ENCODE data around the gene KAZN.

DNA sequence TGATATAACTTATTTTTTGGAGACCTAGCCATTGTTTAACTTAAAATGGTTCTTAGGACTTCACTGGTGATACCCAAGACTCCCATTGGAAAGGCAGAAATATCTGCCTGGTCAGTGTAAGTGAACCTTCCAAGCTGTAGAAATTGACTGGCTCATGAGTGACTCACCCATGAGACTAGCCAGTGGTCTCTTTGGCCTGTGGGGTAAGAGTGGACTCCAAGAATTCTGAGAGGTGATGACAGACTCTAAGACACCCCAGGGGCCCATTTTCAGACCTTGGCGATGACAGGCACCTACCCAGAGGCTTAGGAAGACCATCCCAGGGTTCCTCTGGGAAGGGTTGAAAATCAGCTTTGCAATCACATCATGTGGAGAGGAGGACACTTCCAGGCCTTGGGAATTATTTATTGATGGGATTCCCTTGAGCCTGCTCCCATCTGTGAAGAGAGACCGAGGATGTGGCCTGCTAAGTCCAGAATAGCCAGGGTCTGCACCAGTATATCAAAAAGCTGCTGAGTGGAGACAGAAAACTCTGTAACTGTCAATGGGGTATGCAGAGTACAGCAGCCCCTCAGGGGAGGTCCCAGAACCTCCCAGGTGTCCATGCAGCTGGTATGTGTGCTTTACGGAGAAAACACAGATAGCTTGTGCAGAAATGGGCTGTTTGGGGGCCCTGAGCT lies 78.9 kb downstream of the KAZN start:
- TF ChIP-seq ZFP30 (CRISPR knock-in tag; IDR thresholded peaks at IDR 0.05) (no peak), BACH2 (CRISPR knock-in tag; IDR thresholded peaks at IDR 0.05; ENCODE audit: borderline replicate concordance) (no peak), ZNF8 (CRISPR knock-in tag; IDR thresholded peaks at IDR 0.05) (no peak), TOX (CRISPR knock-in tag; IDR thresholded peaks at IDR 0.05; ENCODE audit: borderline replicate concordance) (no peak), TCF4 (CRISPR knock-in tag; IDR thresholded peaks at IDR 0.05; ENCODE audit: borderline replicate concordance) (no peak), POU6F1 (CRISPR knock-in tag; IDR thresholded peaks at IDR 0.05; ENCODE audit: borderline replicate concordance, low read depth) (no peak), CSDC2 (CRISPR knock-in tag; IDR thresholded peaks at IDR 0.05) (no peak), ZNF565 (CRISPR knock-in tag; conservative IDR thresholded peaks at IDR 0.05; ENCODE audit: low read depth) (no peak), ESRRG (CRISPR knock-in tag; IDR thresholded peaks at IDR 0.05) (no peak), ZFP3 (CRISPR knock-in tag; IDR thresholded peaks at IDR 0.05) (no peak), ZC3H10 (CRISPR knock-in tag; IDR thresholded peaks at IDR 0.05) (no peak)
- TF ChIP-seq, protein P1, sequence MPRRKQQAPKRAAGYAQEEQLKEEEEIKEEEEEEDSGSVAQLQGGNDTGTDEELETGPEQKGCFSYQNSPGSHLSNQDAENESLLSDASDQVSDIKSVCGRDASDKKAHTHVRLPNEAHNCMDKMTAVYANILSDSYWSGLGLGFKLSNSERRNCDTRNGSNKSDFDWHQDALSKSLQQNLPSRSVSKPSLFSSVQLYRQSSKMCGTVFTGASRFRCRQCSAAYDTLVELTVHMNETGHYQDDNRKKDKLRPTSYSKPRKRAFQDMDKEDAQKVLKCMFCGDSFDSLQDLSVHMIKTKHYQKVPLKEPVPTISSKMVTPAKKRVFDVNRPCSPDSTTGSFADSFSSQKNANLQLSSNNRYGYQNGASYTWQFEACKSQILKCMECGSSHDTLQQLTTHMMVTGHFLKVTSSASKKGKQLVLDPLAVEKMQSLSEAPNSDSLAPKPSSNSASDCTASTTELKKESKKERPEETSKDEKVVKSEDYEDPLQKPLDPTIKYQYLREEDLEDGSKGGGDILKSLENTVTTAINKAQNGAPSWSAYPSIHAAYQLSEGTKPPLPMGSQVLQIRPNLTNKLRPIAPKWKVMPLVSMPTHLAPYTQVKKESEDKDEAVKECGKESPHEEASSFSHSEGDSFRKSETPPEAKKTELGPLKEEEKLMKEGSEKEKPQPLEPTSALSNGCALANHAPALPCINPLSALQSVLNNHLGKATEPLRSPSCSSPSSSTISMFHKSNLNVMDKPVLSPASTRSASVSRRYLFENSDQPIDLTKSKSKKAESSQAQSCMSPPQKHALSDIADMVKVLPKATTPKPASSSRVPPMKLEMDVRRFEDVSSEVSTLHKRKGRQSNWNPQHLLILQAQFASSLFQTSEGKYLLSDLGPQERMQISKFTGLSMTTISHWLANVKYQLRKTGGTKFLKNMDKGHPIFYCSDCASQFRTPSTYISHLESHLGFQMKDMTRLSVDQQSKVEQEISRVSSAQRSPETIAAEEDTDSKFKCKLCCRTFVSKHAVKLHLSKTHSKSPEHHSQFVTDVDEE (CRISPR knock-in tag; IDR thresholded peaks at IDR 0.05), result no peak
- TF ChIP-seq, protein P2, sequence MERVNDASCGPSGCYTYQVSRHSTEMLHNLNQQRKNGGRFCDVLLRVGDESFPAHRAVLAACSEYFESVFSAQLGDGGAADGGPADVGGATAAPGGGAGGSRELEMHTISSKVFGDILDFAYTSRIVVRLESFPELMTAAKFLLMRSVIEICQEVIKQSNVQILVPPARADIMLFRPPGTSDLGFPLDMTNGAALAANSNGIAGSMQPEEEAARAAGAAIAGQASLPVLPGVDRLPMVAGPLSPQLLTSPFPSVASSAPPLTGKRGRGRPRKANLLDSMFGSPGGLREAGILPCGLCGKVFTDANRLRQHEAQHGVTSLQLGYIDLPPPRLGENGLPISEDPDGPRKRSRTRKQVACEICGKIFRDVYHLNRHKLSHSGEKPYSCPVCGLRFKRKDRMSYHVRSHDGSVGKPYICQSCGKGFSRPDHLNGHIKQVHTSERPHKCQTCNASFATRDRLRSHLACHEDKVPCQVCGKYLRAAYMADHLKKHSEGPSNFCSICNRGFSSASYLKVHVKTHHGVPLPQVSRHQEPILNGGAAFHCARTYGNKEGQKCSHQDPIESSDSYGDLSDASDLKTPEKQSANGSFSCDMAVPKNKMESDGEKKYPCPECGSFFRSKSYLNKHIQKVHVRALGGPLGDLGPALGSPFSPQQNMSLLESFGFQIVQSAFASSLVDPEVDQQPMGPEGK (CRISPR knock-in tag; IDR thresholded peaks at IDR 0.05; ENCODE audit: borderline replicate concordance), result no peak
- TF ChIP-seq, protein P3, sequence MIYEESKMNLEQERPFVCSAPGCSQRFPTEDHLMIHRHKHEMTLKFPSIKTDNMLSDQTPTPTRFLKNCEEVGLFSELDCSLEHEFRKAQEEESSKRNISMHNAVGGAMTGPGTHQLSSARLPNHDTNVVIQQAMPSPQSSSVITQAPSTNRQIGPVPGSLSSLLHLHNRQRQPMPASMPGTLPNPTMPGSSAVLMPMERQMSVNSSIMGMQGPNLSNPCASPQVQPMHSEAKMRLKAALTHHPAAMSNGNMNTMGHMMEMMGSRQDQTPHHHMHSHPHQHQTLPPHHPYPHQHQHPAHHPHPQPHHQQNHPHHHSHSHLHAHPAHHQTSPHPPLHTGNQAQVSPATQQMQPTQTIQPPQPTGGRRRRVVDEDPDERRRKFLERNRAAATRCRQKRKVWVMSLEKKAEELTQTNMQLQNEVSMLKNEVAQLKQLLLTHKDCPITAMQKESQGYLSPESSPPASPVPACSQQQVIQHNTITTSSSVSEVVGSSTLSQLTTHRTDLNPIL (CRISPR knock-in tag; IDR thresholded peaks at IDR 0.05; ENCODE audit: low read depth), result no peak
